Muscle of leg (tissue), 11 donors: ENCODE measurements around the gene L3MBTL4. TPM values are rescaled to one million over a fixed set of nuclear protein-coding genes. Genes with fewer than 3 reads are reported as not detected.

ENCODE experiments used
- DNase-seq: peaks from one replicate; pipeline ENCODE4 v3.0.0; 2013
- H3K27ac ChIP-seq: one replicate; pipeline ENCODE4 v1.5.1; 2013; ENCODE audit warnings: mild to moderate bottlenecking, low read length, control low read depth
- H3K27me3 ChIP-seq: one replicate; pipeline ENCODE4 v1.6.1; 2013; ENCODE audit warnings: low read length; ENCODE audit not compliant: control insufficient read depth, insufficient read depth
- H3K36me3 ChIP-seq: one replicate; pipeline ENCODE4 v1.6.1; 2013; ENCODE audit warnings: low read length; ENCODE audit not compliant: control insufficient read depth, insufficient read depth
- H3K4me1 ChIP-seq: one replicate; pipeline ENCODE4 v1.6.1; 2013; ENCODE audit warnings: low read length; ENCODE audit not compliant: control insufficient read depth, insufficient read depth
- H3K4me3 ChIP-seq: one replicate; pipeline ENCODE4 v1.5.1; 2013; ENCODE audit warnings: low read length, control low read depth
- H3K9me3 ChIP-seq: replicated peaks from 2 replicates; pipeline ENCODE4 v1.6.1; 2013; ENCODE audit warnings: low read depth, low read length; ENCODE audit not compliant: control insufficient read depth
- WGBS: methylation state at CpG from one replicate; pipeline ENCODE4 v1.1.5; 2013; ENCODE audit warnings: missing lambda C conversion rate; ENCODE audit not compliant: insufficient coverage; 5-methylcytosine and 5-hydroxymethylcytosine counted together
- polyA plus RNA-seq, 8 donors: library from polyadenylated mRNA; unstranded; fragments of 120-200 nt; gene quantifications; one replicate each; pipeline versions ENCODE4 v1.2.1 to v1.2.3, GENCODE V29; 2013; ENCODE audit warnings: inconsistent platforms in 1 of 8, low replicate concordance in 1 of 8; ENCODE audit not compliant: insufficient read length in 8 of 8, insufficient read depth in 1 of 8
- total RNA-seq: library from RNA; stranded (reverse); fragments of 120-200 nt; gene quantifications from one replicate; pipeline ENCODE4 v1.2.4, GENCODE V29; 2013

L3MBTL4 gene
- total and polyA plus RNA-seq, 9 donors: 0.78 to 4.2 (median 1.4) TPM

DNA sequence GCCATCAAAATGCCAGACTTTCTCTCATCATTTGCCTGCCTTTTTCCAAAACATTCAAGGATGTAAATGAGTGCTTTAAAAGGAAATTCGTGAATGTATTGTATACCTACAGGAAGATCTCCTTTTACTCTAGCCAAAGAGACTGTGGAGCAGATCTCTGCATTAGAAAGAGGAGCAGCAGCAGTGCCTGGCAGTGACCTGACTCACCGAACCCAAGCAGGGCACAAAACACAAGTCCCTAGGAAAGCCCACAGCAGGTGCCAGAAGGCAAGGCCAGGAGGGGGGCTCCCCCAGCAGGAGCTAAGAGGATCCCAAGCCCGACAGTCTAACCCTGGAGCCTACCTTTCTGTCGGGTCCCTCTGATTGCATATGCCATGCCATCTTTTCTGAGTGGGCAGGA, 47.9 kb downstream of the L3MBTL4 start:
- DNase-seq: peak; percentile 18
- H3K9me3 ChIP-seq: no peaks in the 10 kb centered on the region
- no peak overlapping the region for H3K27ac ChIP-seq
- 50% methylated on average over 3 of the region's 4 CpGs for WGBS
- H3K27me3 ChIP-seq: no peaks in the 10 kb centered on the region
- peaks cover 2% of the 10 kb centered on the region for H3K4me1 ChIP-seq
- no peak overlapping the region for H3K4me3 ChIP-seq
- no peaks in the 10 kb centered on the region for H3K36me3 ChIP-seq

DNA sequence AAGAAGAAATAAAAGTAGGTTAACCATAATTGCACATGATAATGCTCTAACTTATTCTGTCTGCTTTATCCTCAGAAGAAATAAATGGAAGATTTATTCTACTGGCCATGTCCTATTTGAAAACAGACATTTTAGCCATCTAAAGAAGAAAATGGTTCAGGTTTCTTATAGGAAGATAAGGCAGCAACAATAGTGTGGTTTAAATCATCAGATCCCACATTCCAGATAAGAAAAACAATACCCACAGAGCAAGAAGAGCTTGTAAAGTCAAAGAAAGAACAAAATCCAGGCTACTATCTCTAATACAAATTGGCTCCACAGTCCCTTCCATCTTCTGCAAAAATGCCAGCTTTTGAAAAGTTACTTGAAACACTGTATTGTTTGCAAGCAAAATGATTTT, 49.3 kb downstream of the L3MBTL4 start:
- no peaks in the 10 kb centered on the region for H3K4me1 ChIP-seq
- H3K9me3 ChIP-seq: no peaks in the 10 kb centered on the region
- no peaks in the 10 kb centered on the region for H3K27me3 ChIP-seq
- H3K27ac ChIP-seq: no peak overlapping the region
- H3K4me3 ChIP-seq: no peak overlapping the region
- DNase-seq: no peak
- H3K36me3 ChIP-seq: no peaks in the 10 kb centered on the region

DNA sequence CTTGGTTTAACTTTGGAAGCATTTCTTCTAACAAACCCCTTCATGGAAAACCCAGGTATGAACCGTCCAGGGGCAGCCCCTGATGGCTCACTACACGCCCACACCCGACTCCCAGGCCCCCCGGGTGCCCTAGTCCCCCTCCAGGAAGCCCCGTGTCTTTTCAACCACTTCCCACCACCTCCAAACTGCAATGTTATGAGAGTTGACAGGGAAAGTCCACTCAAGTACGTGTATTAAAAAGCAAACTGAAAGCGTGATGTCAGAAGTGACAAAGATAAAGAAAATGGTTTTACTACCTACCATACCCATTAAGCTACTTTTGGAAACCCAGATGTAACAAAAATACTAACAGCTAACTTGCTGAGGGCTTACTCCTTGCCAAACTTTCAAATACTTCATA, 51.5 kb downstream of the L3MBTL4 start:
- no peak for DNase-seq
- Histone ChIP-seq H3K9me3 (no peaks in the 10 kb centered on the region), H3K36me3 (no peaks in the 10 kb centered on the region), H3K27ac (no peak overlapping the region), H3K4me1 (no peaks in the 10 kb centered on the region), H3K27me3 (no peaks in the 10 kb centered on the region), H3K4me3 (no peak overlapping the region)
- no CpG with 5 or more reads among the region's 7 CpGs for WGBS

GRCh38 chr18:6362559-6363129, 52.1 kb downstream of the L3MBTL4 start:
- no peaks in the 10 kb centered on the region for H3K36me3 ChIP-seq
- H3K9me3 ChIP-seq: no peaks in the 10 kb centered on the region
- no peaks in the 10 kb centered on the region for H3K4me1 ChIP-seq
- H3K27ac ChIP-seq: no peak overlapping the region
- no peak for DNase-seq
- H3K27me3 ChIP-seq: no peaks in the 10 kb centered on the region
- no CpG with 5 or more reads among the region's 9 CpGs for WGBS
- no peak overlapping the region for H3K4me3 ChIP-seq

DNA sequence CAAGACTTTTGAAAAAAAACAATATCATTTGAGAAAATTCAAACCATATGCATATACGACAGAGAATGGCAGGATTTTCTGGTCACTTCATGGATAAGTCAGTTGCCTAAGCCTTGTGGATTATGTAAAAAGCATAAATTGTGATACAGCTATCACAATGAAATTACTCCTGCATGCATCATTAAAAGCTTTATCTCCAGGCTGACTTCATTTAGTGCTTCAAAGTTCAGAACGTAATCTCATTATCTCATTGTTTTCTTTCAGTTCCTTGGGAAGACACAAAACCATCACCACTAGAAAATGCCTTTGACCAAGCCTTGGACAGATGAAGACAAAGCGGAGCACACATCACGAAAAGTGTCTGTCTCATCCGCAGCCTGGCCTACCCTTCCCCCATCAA, 57.0 kb downstream of the L3MBTL4 start:
- H3K27me3 ChIP-seq: no peaks in the 10 kb centered on the region
- WGBS: 69% methylated on average over 3 of the region's 5 CpGs
- H3K4me1 ChIP-seq: no peaks in the 10 kb centered on the region
- DNase-seq: no peak
- H3K9me3 ChIP-seq: no peaks in the 10 kb centered on the region
- no peak overlapping the region for H3K27ac ChIP-seq
- H3K36me3 ChIP-seq: no peaks in the 10 kb centered on the region
- no peak overlapping the region for H3K4me3 ChIP-seq

GRCh38 chr18:6355789-6356589, 58.7 kb downstream of the L3MBTL4 start:
- H3K4me1 ChIP-seq: no peaks in the 10 kb centered on the region
- H3K9me3 ChIP-seq: no peaks in the 10 kb centered on the region
- H3K36me3 ChIP-seq: no peaks in the 10 kb centered on the region
- H3K27me3 ChIP-seq: no peaks in the 10 kb centered on the region
- no peak overlapping the region for H3K4me3 ChIP-seq
- H3K27ac ChIP-seq: no peak overlapping the region
- no peak for DNase-seq
- 87% methylated on average over 5 of the region's 9 CpGs for WGBS

DNA sequence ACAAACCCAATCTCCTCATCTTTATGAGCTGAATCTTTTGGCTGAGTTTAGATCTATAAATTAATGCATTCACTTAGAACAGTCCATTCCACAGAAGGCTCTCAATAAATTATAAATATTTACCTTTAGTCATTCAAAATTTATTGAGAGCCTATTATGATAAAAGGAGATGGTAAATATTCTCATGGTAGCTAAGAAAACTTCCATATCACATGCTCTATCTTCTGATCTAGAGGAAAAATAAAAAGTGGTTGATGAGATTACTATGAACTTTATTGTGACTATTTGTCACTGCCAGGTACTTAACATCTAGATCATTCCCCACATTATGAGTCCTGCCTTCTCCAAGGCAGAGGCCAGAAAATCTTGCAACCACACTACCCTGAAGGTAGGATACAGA, 62.4 kb downstream of the L3MBTL4 start:
- Histone ChIP-seq H3K27me3 (no peaks in the 10 kb centered on the region), H3K36me3 (no peaks in the 10 kb centered on the region)

GRCh38 chr18:6342990-6343389, 71.7 kb downstream of the L3MBTL4 start:
- H3K36me3 ChIP-seq: no peaks in the 10 kb centered on the region
- no peaks in the 10 kb centered on the region for H3K27me3 ChIP-seq
- peaks cover 7% of the 10 kb centered on the region for H3K9me3 ChIP-seq
- no peak overlapping the region for H3K27ac ChIP-seq
- H3K4me1 ChIP-seq: no peaks in the 10 kb centered on the region
- no peak overlapping the region for H3K4me3 ChIP-seq
- DNase-seq: no peak
- WGBS: 100% methylated on average over 1 of the region's 2 CpGs

More for the DNA sequence above, 62.4 kb downstream of the L3MBTL4 start:
- no peak for DNase-seq
- Histone ChIP-seq H3K9me3 (no peaks in the 10 kb centered on the region), H3K4me3 (no peak overlapping the region), H3K27ac (no peak overlapping the region), H3K4me1 (no peaks in the 10 kb centered on the region)

GRCh38 chr18:6341709-6342108, 73.0 kb downstream of the L3MBTL4 start:
- no peak overlapping the region for H3K4me3 ChIP-seq
- DNase-seq: no peak
- H3K4me1 ChIP-seq: no peaks in the 10 kb centered on the region
- no peaks in the 10 kb centered on the region for H3K36me3 ChIP-seq
- H3K27ac ChIP-seq: no peak overlapping the region
- peaks cover 7% of the 10 kb centered on the region for H3K9me3 ChIP-seq
- no peaks in the 10 kb centered on the region for H3K27me3 ChIP-seq

DNA sequence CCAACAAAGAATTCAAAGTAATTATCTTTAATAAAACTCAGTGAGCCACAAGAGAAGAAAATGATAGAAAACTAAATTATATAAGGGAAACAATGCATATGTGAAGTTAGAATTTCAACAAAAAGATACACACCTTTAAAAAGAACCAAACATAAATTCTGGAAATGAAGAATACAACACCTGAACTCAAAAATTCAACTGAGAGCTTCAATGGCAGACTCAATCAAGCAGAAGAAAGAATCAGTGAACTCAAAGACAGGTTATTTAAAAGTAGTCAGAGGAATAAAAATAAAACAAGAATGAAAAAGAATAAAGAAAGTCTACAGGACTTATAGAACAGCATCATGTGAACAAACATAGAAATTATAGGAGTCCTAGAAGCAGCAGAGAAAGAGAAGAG, 73.4 kb downstream of the L3MBTL4 start:
- DNase-seq: no peak
- Histone ChIP-seq H3K27ac (no peak overlapping the region), H3K4me3 (no peak overlapping the region), H3K9me3 (peaks cover 7% of the 10 kb centered on the region), H3K4me1 (no peaks in the 10 kb centered on the region), H3K27me3 (no peaks in the 10 kb centered on the region), H3K36me3 (no peaks in the 10 kb centered on the region)

- H3K27ac ChIP-seq: no peak overlapping the region
- WGBS: no CpG with 5 or more reads among the region's 1 CpG
- no peaks in the 10 kb centered on the region for H3K36me3 ChIP-seq
- DNase-seq: no peak
- no peaks in the 10 kb centered on the region for H3K27me3 ChIP-seq
- H3K4me1 ChIP-seq: no peaks in the 10 kb centered on the region
- no peak overlapping the region for H3K4me3 ChIP-seq
- peaks cover 7% of the 10 kb centered on the region for H3K9me3 ChIP-seq
Measured at GRCh38 chr18:6340121-6340520, 74.6 kb downstream of the L3MBTL4 start.
